HG03045 (cell line): ENCODE results near the gene LIG4.
"Not testable (repeated sequence)": the region's sequence is repeated elsewhere in the genome, so short reads cannot be mapped to it uniquely, and the experiment has no call there.

Experiments used
- ATAC-seq: cut with Tn5 transposase; IDR thresholded peaks from one replicate; pipeline ENCODE4 v1.9.1; 2021; ENCODE audit warnings: mild to moderate bottlenecking, moderate library complexity; ENCODE audit not compliant: unreplicated experiment

LIG4 gene

GRCh38 chr13:108215436-108215835 is at the start of gene LIG4:
TSS of gene LIG4 (minus strand) at chr13:108215536. CDS start at chr13:108211268, 4,268 bp downstream.
- peak; percentile 75 for ATAC-seq

GRCh38 chr13:108263621-108264355 is 48.5 kb upstream of the LIG4 start:
- no peak for ATAC-seq

- no peak for ATAC-seq
Measured at GRCh38 chr13:108257248-108257647, 41.9 kb upstream of the LIG4 start.

- ATAC-seq = no peak
Measured at GRCh38 chr13:108249150-108249549, 33.8 kb upstream of the LIG4 start.

GRCh38 chr13:108230377-108230776 is 15.0 kb upstream of the LIG4 start:
- no peak for ATAC-seq

- no peak for ATAC-seq
Measured at GRCh38 chr13:108227651-108228272, 12.4 kb upstream of the LIG4 start.

- no peak for ATAC-seq
Measured at GRCh38 chr13:108226184-108226583, 10.8 kb upstream of the LIG4 start.

- peak; percentile 55 for ATAC-seq
Measured at GRCh38 chr13:108225440-108225839, 10.1 kb upstream of the LIG4 start.

- ATAC-seq = no peak
Measured at GRCh38 chr13:108223687-108224503, 8.6 kb upstream of the LIG4 start.

- ATAC-seq = no peak
Measured at GRCh38 chr13:108220041-108220440, 4.7 kb upstream of the LIG4 start.

- ATAC-seq = peak; percentile 84
Measured at GRCh38 chr13:108218044-108218974, 3.0 kb upstream of the LIG4 start, which contains the start of gene ABHD13. TSS of gene ABHD13 (plus strand) at chr13:108218392. CDS start at chr13:108229219, 10,827 bp downstream.

- not testable (repeated sequence) for ATAC-seq
Measured at GRCh38 chr13:108217307-108218043, 2.1 kb upstream of the LIG4 start.

- ATAC-seq = no peak
Measured at GRCh38 chr13:108214441-108215271, 680 bp downstream of the LIG4 start.

- no peak for ATAC-seq
Measured at GRCh38 chr13:108213946-108214345, 1.4 kb downstream of the LIG4 start.

- ATAC-seq = peak; percentile 31
Measured at GRCh38 chr13:108212886-108213285, 2.5 kb downstream of the LIG4 start.

GRCh38 chr13:108210551-108210950 is 4.8 kb downstream of the LIG4 start:
- no peak for ATAC-seq

GRCh38 chr13:108200781-108201398 is 14.4 kb downstream of the LIG4 start:
- ATAC-seq = no peak

GRCh38 chr13:108195861-108196260 is 19.5 kb downstream of the LIG4 start:
- no peak for ATAC-seq
